ENCODE data around the gene LRRC66. TPM values are rescaled to one million over a fixed set of nuclear protein-coding genes. Genes with fewer than 3 reads are reported as not detected.

Gene LRRC66
- total RNA-seq, 3 donors from 2014 or later (not counting 1 experiment from before 2014, with no cell fraction given): not detected

DNA sequence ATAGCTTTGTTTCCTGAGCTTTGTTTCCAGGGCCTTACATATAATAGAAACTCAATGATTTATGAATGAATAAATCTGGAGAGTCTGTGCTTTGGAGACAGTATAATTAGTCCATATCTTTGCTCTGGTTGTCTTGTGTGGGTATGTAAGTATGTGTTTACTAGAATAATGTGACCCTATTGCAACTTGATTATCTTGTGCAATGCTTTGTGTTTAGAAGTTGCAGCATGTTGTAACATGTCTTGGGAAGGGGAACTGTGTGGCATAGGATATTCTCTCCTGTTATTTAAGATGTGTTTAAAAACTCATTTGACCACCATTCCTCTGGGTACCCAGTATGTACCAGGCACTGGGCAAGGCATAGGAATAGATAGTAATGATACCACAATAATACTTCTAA lies 37.0 kb upstream of the LRRC66 start:
- H3K4me3 ChIP-seq (ENCODE audit: low read length): no peak overlapping the region
- no peak for DNase-seq
- no peaks in the 10 kb centered on the region for H3K36me3 Mint-ChIP-seq

GRCh38 chr4:52054254-52054653 lies 34.1 kb upstream of the LRRC66 start:
- Histone ChIP-seq H3K9me3 (ENCODE audit: control insufficient read depth, insufficient read depth, low read length) (peaks cover 4% of the 10 kb centered on the region), H3K27ac (ENCODE audit: low read length) (no peak overlapping the region), H3K4me1 (ENCODE audit: control insufficient read depth, insufficient read depth, low read length) (peaks cover 7% of the 10 kb centered on the region), H3K4me3 (ENCODE audit: low read length) (no peak overlapping the region), H3K27me3 (ENCODE audit: control insufficient read depth, insufficient read depth, low read length) (peaks cover 17% of the 10 kb centered on the region), H3K36me3 (ENCODE audit: control insufficient read depth, insufficient read depth, low read length) (no peaks in the 10 kb centered on the region)
- TF ChIP-seq, protein P1, sequence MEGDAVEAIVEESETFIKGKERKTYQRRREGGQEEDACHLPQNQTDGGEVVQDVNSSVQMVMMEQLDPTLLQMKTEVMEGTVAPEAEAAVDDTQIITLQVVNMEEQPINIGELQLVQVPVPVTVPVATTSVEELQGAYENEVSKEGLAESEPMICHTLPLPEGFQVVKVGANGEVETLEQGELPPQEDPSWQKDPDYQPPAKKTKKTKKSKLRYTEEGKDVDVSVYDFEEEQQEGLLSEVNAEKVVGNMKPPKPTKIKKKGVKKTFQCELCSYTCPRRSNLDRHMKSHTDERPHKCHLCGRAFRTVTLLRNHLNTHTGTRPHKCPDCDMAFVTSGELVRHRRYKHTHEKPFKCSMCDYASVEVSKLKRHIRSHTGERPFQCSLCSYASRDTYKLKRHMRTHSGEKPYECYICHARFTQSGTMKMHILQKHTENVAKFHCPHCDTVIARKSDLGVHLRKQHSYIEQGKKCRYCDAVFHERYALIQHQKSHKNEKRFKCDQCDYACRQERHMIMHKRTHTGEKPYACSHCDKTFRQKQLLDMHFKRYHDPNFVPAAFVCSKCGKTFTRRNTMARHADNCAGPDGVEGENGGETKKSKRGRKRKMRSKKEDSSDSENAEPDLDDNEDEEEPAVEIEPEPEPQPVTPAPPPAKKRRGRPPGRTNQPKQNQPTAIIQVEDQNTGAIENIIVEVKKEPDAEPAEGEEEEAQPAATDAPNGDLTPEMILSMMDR (IDR thresholded peaks at IDR 0.05): no peak
- H3K4me1 Mint-ChIP-seq: no peaks in the 10 kb centered on the region
- peaks cover 29 to 37% of the 10 kb centered on the region in 2 donors for H3K27me3 Mint-ChIP-seq (ENCODE audit: low read depth in 2 of 2)
- DNase-seq (no peak), ATAC-seq (no peak)
- H3K36me3 Mint-ChIP-seq: no peaks in the 10 kb centered on the region
- no peak overlapping the region for H3K4me3 Mint-ChIP-seq
- peaks cover 0 to 6% of the 10 kb centered on the region in 2 donors for H3K9me3 Mint-ChIP-seq
- intact Hi-C loops (cut with micrococcal nuclease): no loop called here
- no peak overlapping the region for H3K27ac Mint-ChIP-seq
- 91% methylated on average over 3 of the region's 3 CpGs for WGBS (ENCODE audit: insufficient coverage)

More for the DNA sequence above, 37.0 kb upstream of the LRRC66 start:
- no peaks in the 10 kb centered on the region for H3K36me3 ChIP-seq (ENCODE audit: control insufficient read depth, insufficient read depth, low read length)
- H3K27ac ChIP-seq (ENCODE audit: low read length): no peak overlapping the region
- ATAC-seq: no peak
- intact Hi-C loops (cut with micrococcal nuclease): no loop called here
- TF ChIP-seq, protein P1 (IDR thresholded peaks at IDR 0.05): no peak
- H3K4me1 ChIP-seq (ENCODE audit: control insufficient read depth, insufficient read depth, low read length): no peaks in the 10 kb centered on the region
- peaks cover 3% of the 10 kb centered on the region for H3K9me3 ChIP-seq (ENCODE audit: control insufficient read depth, insufficient read depth, low read length)
- H3K4me3 Mint-ChIP-seq: no peak overlapping the region
- peaks cover 21 to 24% of the 10 kb centered on the region in 2 donors for H3K27me3 Mint-ChIP-seq (ENCODE audit: low read depth in 2 of 2)
- no peak overlapping the region for H3K27ac Mint-ChIP-seq
- peaks cover 0 to 6% of the 10 kb centered on the region in 2 donors for H3K9me3 Mint-ChIP-seq
- peaks cover under 1% of the 10 kb centered on the region for H3K27me3 ChIP-seq (ENCODE audit: control insufficient read depth, insufficient read depth, low read length)
- no peaks in the 10 kb centered on the region for H3K4me1 Mint-ChIP-seq

- ATAC-seq: no peak
- peaks cover 7% of the 10 kb centered on the region for H3K4me1 ChIP-seq (ENCODE audit: control insufficient read depth, insufficient read depth, low read length)
- H3K36me3 ChIP-seq (ENCODE audit: control insufficient read depth, insufficient read depth, low read length): no peaks in the 10 kb centered on the region
- Mint-ChIP-seq H3K27ac (no peak overlapping the region), H3K27me3 (ENCODE audit: low read depth in 2 of 2) (peaks cover 34 to 45% of the 10 kb centered on the region in 2 donors), H3K4me3 (no peak overlapping the region), H3K36me3 (peaks cover 5% of the 10 kb centered on the region), H3K9me3 (peaks cover 0 to 4% of the 10 kb centered on the region in 2 donors), H3K4me1 (no peaks in the 10 kb centered on the region)
- no peak for DNase-seq
- WGBS (ENCODE audit: insufficient coverage): 24% methylated on average over 3 of the region's 7 CpGs
- no peak overlapping the region for H3K4me3 ChIP-seq (ENCODE audit: low read length)
- TF ChIP-seq, protein P1 (IDR thresholded peaks at IDR 0.05): no peak
- H3K27me3 ChIP-seq (ENCODE audit: control insufficient read depth, insufficient read depth, low read length): peaks cover 17% of the 10 kb centered on the region
- intact Hi-C loops (cut with micrococcal nuclease): no loop called here
- peaks cover 4% of the 10 kb centered on the region for H3K9me3 ChIP-seq (ENCODE audit: control insufficient read depth, insufficient read depth, low read length)
- no peak overlapping the region for H3K27ac ChIP-seq (ENCODE audit: low read length)
These were observed 32.3 kb upstream of the LRRC66 start for GRCh38 chr4:52052475-52052780.
